Mucosa of rectum (tissue), 2 donors: ENCODE measurements around the gene ADGRL1.
A peak's percentile ranks its signal among the peaks of the same experiment; 100 is the strongest.
"Not testable (repeated sequence)": the region's sequence is repeated elsewhere in the genome, so short reads cannot be mapped to it uniquely, and the experiment has no call there.

ENCODE experiments used
- H3K27ac ChIP-seq, 2 donors: one replicate each; pipeline ENCODE4 v1.7.0; 2013; ENCODE audit warnings: inconsistent platforms in 2 of 2, low read depth in 2 of 2, low read length in 2 of 2
- H3K27me3 ChIP-seq, 2 donors: one replicate each; pipeline ENCODE4 v1.7.0; 2013; ENCODE audit warnings: low read length in 2 of 2; ENCODE audit not compliant: control insufficient read depth in 2 of 2, insufficient read depth in 2 of 2
- H3K36me3 ChIP-seq, 2 donors: one replicate each; pipeline ENCODE4 v1.7.0; 2013; ENCODE audit warnings: low read length in 2 of 2; ENCODE audit not compliant: control insufficient read depth in 2 of 2, insufficient read depth in 2 of 2
- H3K4me1 ChIP-seq, 2 donors: one replicate each; pipeline ENCODE4 v1.7.0; 2013; ENCODE audit warnings: low read length in 2 of 2, mild to moderate bottlenecking in 1 of 2; ENCODE audit not compliant: control insufficient read depth in 2 of 2, insufficient read depth in 2 of 2
- H3K4me3 ChIP-seq, 2 donors: one replicate each; pipeline ENCODE4 v1.7.0; 2013; ENCODE audit warnings: low read length in 2 of 2
- H3K9ac ChIP-seq, 2 donors: one replicate each; pipeline ENCODE4 v1.7.0; 2013; ENCODE audit warnings: low read length in 2 of 2, low read depth in 1 of 2, mild to moderate bottlenecking in 1 of 2
- H3K9me3 ChIP-seq, 2 donors: one replicate each; pipeline ENCODE4 v1.7.0; 2013; ENCODE audit warnings: low read length in 2 of 2; ENCODE audit not compliant: control insufficient read depth in 2 of 2
- donor health status: healthy.
- donor health status: Normal muscosa, but diverticular disease.

The ADGRL1 gene

DNA sequence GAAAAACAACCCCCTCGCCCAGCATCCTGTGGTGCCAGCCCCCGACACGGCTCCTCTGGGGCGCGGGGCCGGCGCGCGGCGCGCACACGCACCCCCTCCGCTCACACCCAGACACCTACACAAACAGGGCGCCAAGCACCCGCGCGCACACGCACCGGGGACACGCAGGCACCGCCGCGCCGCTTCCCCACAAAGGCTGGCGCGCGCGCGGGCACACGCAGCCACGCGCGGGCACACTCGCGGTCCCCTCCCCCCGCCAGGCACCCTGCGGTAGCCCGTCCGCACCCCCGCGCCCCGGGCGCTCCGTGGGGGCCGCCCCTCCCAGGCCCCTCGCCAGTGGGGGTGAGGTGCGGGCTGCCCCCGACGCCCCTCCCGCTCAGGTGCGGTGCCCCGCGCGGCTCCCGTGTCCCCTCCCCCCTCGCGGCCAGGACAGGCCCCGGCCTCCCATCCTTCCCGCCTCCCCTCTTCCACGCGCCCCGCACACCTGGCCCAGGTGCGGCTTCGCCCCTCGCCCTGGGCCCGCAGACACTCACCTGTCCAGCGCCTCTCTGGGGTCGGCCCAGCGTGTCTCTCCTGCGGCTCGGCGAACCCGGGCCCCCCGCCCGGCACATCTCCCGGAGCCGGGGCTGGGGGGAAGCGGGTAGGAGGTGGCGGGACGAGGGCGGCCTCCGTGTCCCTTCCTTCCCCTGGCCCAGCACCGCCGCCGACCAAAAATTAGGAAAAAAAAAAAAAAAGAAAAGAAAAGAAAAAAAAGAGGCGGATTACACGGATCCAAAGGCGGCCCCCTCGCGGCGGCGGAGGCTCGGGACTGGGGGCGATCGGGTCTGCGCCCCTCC lies at the start of gene ADGRL1:
TSS of gene ADGRL1 (minus strand) at position 718 of the 836 bp plus-strand sequence. CDS start 22,567 bp downstream, outside the sequence.
- not testable (repeated sequence) for H3K9me3 ChIP-seq, H3K4me1 ChIP-seq, H3K36me3 ChIP-seq, H3K27me3 ChIP-seq
- Histone ChIP-seq H3K27ac (peak within 1 kb of the TSS; percentile 65 to 71), H3K9ac (peak within 1 kb of the TSS; percentile 47 to 62), H3K4me3 (peak within 1 kb of the TSS; percentile 64 to 65)

DNA sequence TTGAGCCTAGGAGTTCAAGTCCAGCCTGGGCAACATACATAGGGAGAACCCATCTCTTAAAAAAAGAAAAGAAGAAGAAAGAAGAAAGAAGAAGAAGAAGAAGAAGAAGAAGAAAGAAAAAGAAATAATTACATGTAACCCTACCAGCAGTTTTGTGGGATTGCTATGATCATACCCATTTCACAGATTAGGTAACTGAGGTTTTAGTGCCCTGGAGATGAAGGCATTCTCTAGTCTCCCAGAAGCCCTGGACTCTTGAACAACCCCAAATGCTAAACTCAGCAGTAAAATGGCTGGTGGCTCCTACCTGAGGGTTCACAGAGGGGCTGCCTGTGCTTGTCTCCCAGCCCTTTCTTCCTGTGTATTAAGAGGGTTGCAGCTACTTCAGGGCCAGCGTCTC lies 49.3 kb upstream of the ADGRL1 start:
- H3K9ac ChIP-seq, H3K27ac ChIP-seq, H3K4me3 ChIP-seq, H3K9me3 ChIP-seq, H3K27me3 ChIP-seq, H3K36me3 ChIP-seq, H3K4me1 ChIP-seq: not testable (repeated sequence)

DNA sequence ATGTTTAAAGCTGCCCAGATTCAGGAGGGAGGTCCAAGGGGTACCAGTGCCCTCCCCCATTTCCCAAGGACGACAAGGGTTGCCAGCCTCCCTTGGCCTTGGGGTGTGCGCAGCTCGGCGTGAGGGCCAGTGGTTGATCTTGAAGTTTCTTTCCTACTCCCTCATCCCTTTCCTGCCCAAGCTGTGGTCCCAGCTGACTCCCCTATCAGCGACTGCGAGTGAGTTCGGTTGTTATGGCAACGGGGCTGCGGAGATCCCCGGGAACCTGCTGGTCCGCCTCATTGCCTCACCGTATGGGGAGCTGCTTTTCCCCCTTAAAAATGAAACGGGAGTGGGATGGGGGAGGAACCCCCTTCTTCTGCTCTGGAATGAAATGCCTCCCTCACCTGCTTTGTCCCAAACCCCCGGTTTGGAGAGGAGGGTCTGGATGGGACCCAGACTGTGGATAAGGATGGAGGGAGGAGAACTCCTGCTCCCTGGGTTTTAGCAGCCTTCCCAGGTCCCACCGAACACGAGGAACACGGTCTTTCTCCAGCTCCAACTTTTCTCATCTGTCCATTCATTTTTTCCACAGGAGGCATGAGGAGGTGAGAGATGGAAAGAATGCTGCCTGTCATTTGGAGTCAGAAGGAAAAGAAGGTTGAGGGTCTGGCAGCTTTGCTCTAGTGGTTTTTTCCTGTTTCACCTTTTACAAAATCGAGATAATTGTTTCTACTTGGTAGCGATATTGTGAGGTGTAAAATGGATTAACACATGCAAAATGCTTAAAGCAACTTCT lies 48.0 kb upstream of the ADGRL1 start:
- H3K4me1 ChIP-seq, H3K27ac ChIP-seq, H3K4me3 ChIP-seq, H3K27me3 ChIP-seq, H3K9me3 ChIP-seq, H3K36me3 ChIP-seq, H3K9ac ChIP-seq: not testable (repeated sequence)

DNA sequence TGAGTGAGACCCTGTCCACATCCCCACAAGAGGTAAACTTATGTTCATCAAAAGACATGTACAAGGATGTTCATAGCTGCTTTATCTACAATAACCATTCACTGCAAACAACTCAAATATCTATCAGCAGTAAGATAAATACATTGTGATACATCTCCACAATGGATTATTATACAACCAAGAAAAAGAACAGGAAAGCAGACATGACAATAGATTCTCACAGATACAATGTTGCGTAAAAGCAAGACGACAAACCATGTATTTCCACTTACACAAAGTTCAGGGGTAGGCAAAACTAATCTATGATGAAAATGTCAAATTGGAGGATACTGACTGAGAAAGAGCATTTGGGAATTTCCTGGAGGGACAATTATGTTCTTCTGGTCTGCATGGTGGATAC lies 46.2 kb upstream of the ADGRL1 start:
- not testable (repeated sequence) for H3K27ac ChIP-seq, H3K9ac ChIP-seq, H3K9me3 ChIP-seq, H3K27me3 ChIP-seq, H3K4me1 ChIP-seq, H3K4me3 ChIP-seq, H3K36me3 ChIP-seq

DNA sequence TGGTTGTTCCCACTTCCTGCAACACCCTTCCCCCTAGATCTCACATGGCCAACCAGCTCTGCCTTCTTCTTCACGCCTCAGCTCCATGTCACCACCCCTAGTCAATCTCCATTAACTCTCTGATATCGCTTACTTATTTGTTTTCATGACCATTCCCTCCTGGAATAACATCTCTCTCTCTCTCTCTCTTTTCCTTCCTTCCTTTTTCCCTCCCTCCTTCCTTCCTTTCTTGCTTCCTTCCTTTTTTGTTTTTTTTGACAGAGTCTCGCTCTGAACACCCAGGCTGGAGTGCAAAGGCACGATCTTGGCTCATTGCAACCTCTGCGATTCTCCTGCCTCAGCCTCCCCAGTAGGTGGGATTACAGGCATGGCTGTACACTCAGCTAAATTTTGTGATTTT lies 44.9 kb upstream of the ADGRL1 start:
- Histone ChIP-seq H3K4me3 (no peak overlapping the region), H3K27me3 (no peaks in the 10 kb centered on the region), H3K4me1 (no peaks in the 10 kb centered on the region), H3K36me3 (no peaks in the 10 kb centered on the region), H3K27ac (no peak overlapping the region), H3K9ac (no peak overlapping the region), H3K9me3 (no peaks in the 10 kb centered on the region)

DNA sequence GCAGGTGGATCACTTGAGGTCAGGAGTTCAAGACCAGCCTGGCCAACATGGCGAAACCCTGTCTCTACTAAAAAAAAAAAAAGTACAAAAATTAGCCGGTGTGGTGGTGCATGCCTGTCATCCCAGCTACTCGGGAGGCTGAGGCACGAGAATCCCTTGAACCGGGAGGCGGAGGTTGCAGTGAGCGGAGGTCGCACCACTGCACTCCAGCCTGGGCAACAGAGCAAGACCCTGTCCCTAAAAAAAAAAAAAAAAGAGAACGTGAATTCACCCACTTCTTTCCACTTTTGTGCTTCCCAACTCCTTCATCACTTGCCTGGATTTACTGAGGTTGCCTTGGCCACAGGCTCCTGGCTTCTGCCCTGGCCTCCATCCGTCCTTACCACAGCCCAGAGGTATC lies 44.3 kb upstream of the ADGRL1 start:
- not testable (repeated sequence) for H3K4me1 ChIP-seq, H3K27me3 ChIP-seq, H3K4me3 ChIP-seq, H3K27ac ChIP-seq, H3K9ac ChIP-seq, H3K9me3 ChIP-seq, H3K36me3 ChIP-seq

DNA sequence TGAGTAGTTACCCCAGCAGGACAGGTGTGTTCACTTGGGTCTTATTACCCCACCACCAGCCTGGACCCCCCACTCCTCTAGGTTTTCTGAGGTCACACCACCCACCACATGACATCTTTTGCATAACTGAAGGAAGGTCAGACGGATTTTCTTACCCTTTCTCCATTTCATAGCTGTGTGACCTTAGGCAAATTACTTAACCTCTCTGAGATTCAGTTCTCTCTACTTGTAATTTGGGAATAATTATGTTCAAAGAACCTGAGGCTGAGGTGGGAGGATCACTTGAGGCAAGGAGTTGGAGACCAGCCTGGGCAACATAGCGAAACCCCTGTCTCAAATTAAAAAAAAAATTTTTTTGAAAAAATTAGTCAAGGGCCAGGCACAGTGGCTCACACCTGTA lies 43.9 kb upstream of the ADGRL1 start:
- H3K27me3 ChIP-seq, H3K9ac ChIP-seq, H3K27ac ChIP-seq, H3K4me1 ChIP-seq, H3K4me3 ChIP-seq, H3K9me3 ChIP-seq, H3K36me3 ChIP-seq: not testable (repeated sequence)

DNA sequence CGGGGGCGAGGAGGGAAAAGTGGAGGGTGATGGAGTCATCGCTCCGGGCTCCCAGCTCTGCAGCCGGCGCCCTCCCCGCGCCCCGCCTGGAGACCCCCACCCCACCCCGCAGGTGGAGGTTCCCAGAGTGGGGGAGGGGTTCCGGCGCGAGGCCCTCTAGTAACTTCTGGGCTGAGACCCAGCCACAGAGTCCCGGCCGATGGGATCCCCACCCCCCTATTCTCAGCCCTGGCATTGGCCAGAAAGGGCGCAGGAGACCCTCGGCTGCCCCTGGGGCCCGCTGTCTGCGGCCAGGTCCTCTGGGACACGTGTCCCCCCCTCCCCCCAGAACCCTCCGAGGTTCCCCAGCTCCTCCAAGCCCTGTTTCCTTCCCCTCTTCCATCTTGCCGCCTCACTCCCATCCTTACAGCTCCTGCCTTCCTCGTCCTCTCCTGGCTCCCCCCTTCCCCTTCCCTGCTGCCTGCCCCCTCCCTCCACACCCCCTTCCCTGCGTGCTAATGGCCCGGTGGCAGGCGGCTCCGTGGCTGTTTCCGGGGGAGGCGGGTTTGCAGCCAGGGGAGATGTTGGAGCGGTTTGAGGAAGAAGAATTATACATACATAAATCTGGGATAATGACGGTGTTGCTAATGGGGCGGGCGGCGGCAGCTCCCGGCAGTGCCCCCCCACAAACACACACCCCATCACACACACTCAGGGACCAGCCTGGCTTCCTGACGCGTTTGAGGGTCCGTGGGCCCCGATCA lies 43.2 kb upstream of the ADGRL1 start:
- peak overlapping the region in 1 of 2 donors; percentile 16 for H3K27ac ChIP-seq
- H3K9me3 ChIP-seq, H3K9ac ChIP-seq, H3K27me3 ChIP-seq, H3K36me3 ChIP-seq, H3K4me1 ChIP-seq: not testable (repeated sequence)
- H3K4me3 ChIP-seq = peak overlapping the region; percentile 41 to 52

DNA sequence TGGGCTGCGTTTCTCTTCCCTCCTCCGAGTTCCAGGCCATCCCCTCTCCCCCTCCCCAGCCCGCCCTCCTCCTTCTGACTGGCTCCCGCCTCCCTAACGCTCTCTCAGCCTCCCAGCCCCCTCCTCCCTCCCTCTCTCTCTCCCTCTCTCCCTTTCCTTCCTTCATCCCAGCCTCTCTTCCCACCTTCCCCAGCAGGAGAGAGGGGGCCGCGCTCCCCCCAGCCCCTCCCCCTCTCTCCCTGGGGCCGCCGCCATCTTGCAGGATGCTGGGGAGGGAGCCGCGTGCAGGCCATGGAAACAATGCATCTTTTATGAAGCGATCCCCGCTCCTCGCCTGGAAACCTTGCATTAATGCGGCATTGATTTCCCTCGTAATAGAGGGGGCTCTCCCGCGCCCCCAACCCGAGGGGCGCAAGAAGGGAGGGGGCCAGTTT lies 42.6 kb upstream of the ADGRL1 start:
- H3K9me3 ChIP-seq = no peaks in the 10 kb centered on the region
- H3K27ac ChIP-seq = no peak overlapping the region
- no peaks in the 10 kb centered on the region for H3K36me3 ChIP-seq
- H3K4me3 ChIP-seq = peak overlapping the region; percentile 41 to 52
- no peaks in the 10 kb centered on the region for H3K27me3 ChIP-seq
- no peak overlapping the region for H3K9ac ChIP-seq
- H3K4me1 ChIP-seq = no peaks in the 10 kb centered on the region
